A673 (cell line): ENCODE measurements around the gene MOCS3. TPM values are rescaled to one million over a fixed set of nuclear protein-coding genes. Genes with fewer than 3 reads are reported as not detected.

Experiments used
- BruUV-seq: library from RNA; stranded (reverse); fragments of 400-500 nt; replicated peaks from 2 replicates; lab custom pipeline; 2021; lab: Mats Ljungman, UMichigan
- CTCF ChIA-PET: fragments of 300-600 bp; sonication (Branson Sonifier 250); formaldehyde crosslinking; loops from one replicate; lab custom pipeline; 2022; ENCODE audit warnings: antibody characterized with exemption; lab: Charles Lee
- POLR2A ChIA-PET: fragments of 300-600 bp; sonication (Branson Sonifier 250); formaldehyde crosslinking; loops from one replicate; lab custom pipeline; 2022; ENCODE audit warnings: antibody characterized with exemption; ENCODE audit not compliant: low non-redundant PET; lab: Charles Lee
- DNase-seq: peaks from one replicate; pipeline ENCODE4 v3.0.0-alpha.2; 2015; ENCODE audit warnings: low spot score
- H3K27ac ChIP-seq: fragments of 200-600 bp; sonication (generic); 2 replicates; pipeline ENCODE4 v1.5.1; 2016; ENCODE audit warnings: mixed run types, low read depth, mild to moderate bottlenecking, mixed read lengths, antibody characterized with exemption, low read length; ENCODE audit not compliant: poor library complexity, severe bottlenecking
- H3K27me3 ChIP-seq: fragments of 200-600 bp; sonication (generic); replicated peaks from 2 replicates; pipeline ENCODE4 v1.6.1; 2017; ENCODE audit warnings: mixed run types, low read depth, mild to moderate bottlenecking, mixed read lengths, antibody characterized with exemption, low read length; ENCODE audit not compliant: insufficient read depth, poor library complexity
- H3K36me3 ChIP-seq: fragments of 200-600 bp; sonication (generic); 2 replicates; pipeline ENCODE4 v1.6.1; 2016; ENCODE audit warnings: mixed run types, mild to moderate bottlenecking, mixed read lengths, antibody characterized with exemption, low read length; ENCODE audit not compliant: insufficient read depth, poor library complexity, severe bottlenecking
- H3K4me1 ChIP-seq: fragments of 200-600 bp; sonication (generic); 2 replicates; pipeline ENCODE4 v1.6.1; 2017; ENCODE audit warnings: mixed run types, mild to moderate bottlenecking, mixed read lengths, antibody characterized with exemption, low read length; ENCODE audit not compliant: insufficient read depth, poor library complexity, severe bottlenecking
- H3K4me3 ChIP-seq: fragments of 200-600 bp; sonication (generic); 2 replicates; pipeline ENCODE4 v1.5.1; 2016; ENCODE audit warnings: low read depth, mixed run types, mild to moderate bottlenecking, mixed read lengths, low read length; ENCODE audit not compliant: poor library complexity, severe bottlenecking
- H3K9me3 ChIP-seq: fragments of 200-600 bp; sonication (generic); 2 replicates; pipeline ENCODE4 v1.6.1; 2016; ENCODE audit warnings: mixed run types, low read depth, mild to moderate bottlenecking, mixed read lengths, antibody characterized with exemption, low read length; ENCODE audit not compliant: poor library complexity, severe bottlenecking
- CTCF ChIP-seq: fragments of 300-800, 200-600 bp; sonication (generic); conservative IDR thresholded peaks from 2 replicates; pipeline ENCODE4 v1.5.1; 2017; ENCODE audit warnings: low read depth, mild to moderate bottlenecking, antibody characterized with exemption, low read length, moderate library complexity, mixed read lengths
- EZH2 ChIP-seq: fragments of 200-600 bp; sonication (generic); IDR thresholded peaks from 2 replicates; pipeline ENCODE4 v1.6.1; 2017; ENCODE audit warnings: borderline replicate concordance, low read depth, mild to moderate bottlenecking, mixed read lengths, antibody characterized with exemption, low read length; ENCODE audit not compliant: poor library complexity, severe bottlenecking
- intact Hi-C: fragments of 100-400 bp; cut with micrococcal nuclease; formaldehyde crosslinking; loops from one replicate; pipeline ENCODE4 v1.10.0; 2022; ENCODE audit not compliant: unreplicated experiment
- total RNA-seq: library from RNA; stranded (reverse); gene quantifications from 2 replicates; pipeline ENCODE4 v1.2.3, GENCODE V29; 2021

Gene MOCS3
- total RNA-seq, 1 experiment from 2014 or later = 5.9 TPM

GRCh38 chr20:50916257-50916656 lies 42.4 kb upstream of the MOCS3 start:
- TF ChIP-seq EZH2 (no peak), CTCF (no peak)
- no TSS peak for BruUV-seq
- ChIA-PET CTCF (interaction anchor here (0.7 kb wide), 1 partner anchor 57 kb away, joined by 5 read pairs; no protein-coding TSS in a partner anchor), POLR2A (interaction anchor here (0.6 kb wide), 1 partner anchor 275 kb away, joined by 3 read pairs; no protein-coding TSS in a partner anchor)
- no peaks in the 10 kb centered on the region for H3K27me3 ChIP-seq
- H3K36me3 ChIP-seq = peaks cover 30% of the 10 kb centered on the region
- intact Hi-C loops = no loop called here
- no peaks in the 10 kb centered on the region for H3K9me3 ChIP-seq
- H3K4me1 ChIP-seq = peaks cover 60% of the 10 kb centered on the region
- H3K4me3 ChIP-seq = no peak overlapping the region
- DNase-seq = peak; percentile 62
- no peak overlapping the region for H3K27ac ChIP-seq

DNA sequence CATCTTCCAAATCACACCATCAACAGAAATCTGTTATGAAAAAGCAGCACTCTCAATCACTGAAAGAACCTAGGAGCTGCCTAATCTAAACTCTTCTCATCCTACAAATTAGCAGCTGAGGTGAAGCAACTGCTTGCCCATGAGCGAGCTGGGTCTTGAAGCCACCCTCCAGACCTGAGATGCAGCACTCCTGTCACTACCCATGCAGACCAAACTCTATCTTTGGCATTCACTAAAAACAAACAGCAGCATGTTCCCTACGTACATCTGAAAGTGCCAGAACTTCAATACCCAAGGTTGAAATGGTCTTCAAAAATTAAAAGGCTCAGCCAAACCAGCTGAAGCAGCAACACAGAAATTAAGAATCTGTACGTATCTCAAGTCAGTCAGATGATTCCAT lies 41.7 kb upstream of the MOCS3 start:
- no TSS peak for BruUV-seq
- intact Hi-C loops = no loop called here
- Histone ChIP-seq H3K4me1 (peaks cover 60% of the 10 kb centered on the region), H3K9me3 (no peaks in the 10 kb centered on the region), H3K36me3 (peaks cover 30% of the 10 kb centered on the region), H3K4me3 (no peak overlapping the region), H3K27me3 (no peaks in the 10 kb centered on the region), H3K27ac (peak overlapping the region; percentile 33)
- CTCF ChIA-PET = interaction anchor here (0.7 kb wide), 1 partner anchor 58 kb away, joined by 5 read pairs; no protein-coding TSS in a partner anchor
- TF ChIP-seq EZH2 (no peak), CTCF (no peak)
- no peak for DNase-seq
- POLR2A ChIA-PET = no interaction called here

GRCh38 chr20:50918403-50918802 lies 40.2 kb upstream of the MOCS3 start:
- H3K4me1 ChIP-seq = peaks cover 60% of the 10 kb centered on the region
- TF ChIP-seq CTCF = no peak
- TF ChIP-seq EZH2 = no peak
- no peaks in the 10 kb centered on the region for H3K27me3 ChIP-seq
- H3K9me3 ChIP-seq = no peaks in the 10 kb centered on the region
- BruUV-seq = no TSS peak
- H3K36me3 ChIP-seq = peaks cover 29% of the 10 kb centered on the region
- H3K4me3 ChIP-seq = no peak overlapping the region
- CTCF ChIA-PET = no interaction called here
- intact Hi-C loops = no loop called here
- no peak for DNase-seq
- POLR2A ChIA-PET = no interaction called here
- peak overlapping the region; percentile 33 for H3K27ac ChIP-seq
